Retinal pigment epithelial cell (primary cell): ENCODE results near the gene PFKP.

Experiments used
- DNase-seq: peaks from one replicate; pipeline ENCODE4 v3.0.0-alpha.2; 2010; ENCODE audit warnings: low read depth
- H3K4me3 ChIP-seq: 2 replicates; pipeline ENCODE4 v1.5.1; 2011; ENCODE audit warnings: mild to moderate bottlenecking, low read length, control low read depth, moderate library complexity
- CTCF ChIP-seq: conservative IDR thresholded peaks from 2 replicates; pipeline ENCODE4 v1.5.1; 2011; ENCODE audit warnings: low read depth, low read length, control low read depth, inconsistent platforms

PFKP gene

GRCh38 chr10:3090914-3091787 lies 23.8 kb downstream of the PFKP start:
- TF ChIP-seq CTCF = peak; percentile 32
- DNase-seq = peak; percentile 97
- peak overlapping the region; percentile 2 for H3K4me3 ChIP-seq

GRCh38 chr10:3091921-3092320 lies 24.6 kb downstream of the PFKP start:
- DNase-seq = no peak
- no peak for TF ChIP-seq CTCF

GRCh38 chr10:3093996-3094395 lies 26.6 kb downstream of the PFKP start:
- no peak overlapping the region for H3K4me3 ChIP-seq
- no peak for TF ChIP-seq CTCF
- no peak for DNase-seq

More at GRCh38 chr10:3091921-3092320, 24.6 kb downstream of the PFKP start:
- H3K4me3 ChIP-seq = no peak overlapping the region

- no peak for TF ChIP-seq CTCF
- H3K4me3 ChIP-seq = peak overlapping the region; percentile 18
- DNase-seq = peak; percentile 62
Observed at GRCh38 chr10:3094609-3095036, 27.3 kb downstream of the PFKP start.

- H3K4me3 ChIP-seq = no peak overlapping the region
- peak; percentile 96 for DNase-seq
- TF ChIP-seq CTCF = no peak
Observed at GRCh38 chr10:3095373-3096139, 28.2 kb downstream of the PFKP start.

GRCh38 chr10:3096149-3096548 lies 28.8 kb downstream of the PFKP start:
- TF ChIP-seq CTCF = no peak
- H3K4me3 ChIP-seq = no peak overlapping the region
- no peak for DNase-seq

- no peak overlapping the region for H3K4me3 ChIP-seq
- no peak for DNase-seq
- TF ChIP-seq CTCF = no peak
Observed at GRCh38 chr10:3097160-3097559, 29.8 kb downstream of the PFKP start.
